ENCODE measurements around the gene SEC24D. TPM values are rescaled to one million over a fixed set of nuclear protein-coding genes. Genes with fewer than 3 reads are reported as not detected.

The SEC24D gene
- total RNA-seq, 1 donor from 2014 or later, result 28.3 TPM

- no peak for TF ChIP-seq CTCF (conservative IDR thresholded peaks at IDR 0.05; ENCODE audit: low read depth, low read length)
- no peak for DNase-seq (ENCODE audit: low read depth)
- H3K4me3 ChIP-seq (ENCODE audit: low read depth, low read length), result no peak overlapping the region
These were observed 81.0 kb downstream of the SEC24D start for GRCh38 chr4:118754890-118755289.

- TF ChIP-seq CTCF (conservative IDR thresholded peaks at IDR 0.05; ENCODE audit: low read depth, low read length), result no peak
- H3K4me3 ChIP-seq (ENCODE audit: low read depth, low read length), result no peak overlapping the region
- no peak for DNase-seq (ENCODE audit: low read depth)
These were observed 82.2 kb downstream of the SEC24D start for GRCh38 chr4:118753685-118754084.

GRCh38 chr4:118753096-118753495, 82.8 kb downstream of the SEC24D start:
- no peak for TF ChIP-seq CTCF (conservative IDR thresholded peaks at IDR 0.05; ENCODE audit: low read depth, low read length)
- DNase-seq (ENCODE audit: low read depth), result no peak
- H3K4me3 ChIP-seq (ENCODE audit: low read depth, low read length), result no peak overlapping the region

GRCh38 chr4:118752551-118752950, 83.4 kb downstream of the SEC24D start:
- no peak overlapping the region for H3K4me3 ChIP-seq (ENCODE audit: low read depth, low read length)
- DNase-seq (ENCODE audit: low read depth), result no peak
- TF ChIP-seq CTCF (conservative IDR thresholded peaks at IDR 0.05; ENCODE audit: low read depth, low read length), result no peak

GRCh38 chr4:118751629-118752323, 84.2 kb downstream of the SEC24D start:
- no peak overlapping the region for H3K4me3 ChIP-seq (ENCODE audit: low read depth, low read length)
- no peak for DNase-seq (ENCODE audit: low read depth)
- TF ChIP-seq CTCF (conservative IDR thresholded peaks at IDR 0.05; ENCODE audit: low read depth, low read length), result no peak

- no peak for DNase-seq (ENCODE audit: low read depth)
- TF ChIP-seq CTCF (conservative IDR thresholded peaks at IDR 0.05; ENCODE audit: low read depth, low read length), result no peak
- H3K4me3 ChIP-seq (ENCODE audit: low read depth, low read length), result no peak overlapping the region
These were observed 86.5 kb downstream of the SEC24D start for GRCh38 chr4:118749347-118749988.
